ENCODE results near the gene YPEL2. TPM values are rescaled to one million over a fixed set of nuclear protein-coding genes. Genes with fewer than 3 reads are reported as not detected.

The YPEL2 gene
- total RNA-seq, 1 donor from 2014 or later: 52.1 TPM

DNA sequence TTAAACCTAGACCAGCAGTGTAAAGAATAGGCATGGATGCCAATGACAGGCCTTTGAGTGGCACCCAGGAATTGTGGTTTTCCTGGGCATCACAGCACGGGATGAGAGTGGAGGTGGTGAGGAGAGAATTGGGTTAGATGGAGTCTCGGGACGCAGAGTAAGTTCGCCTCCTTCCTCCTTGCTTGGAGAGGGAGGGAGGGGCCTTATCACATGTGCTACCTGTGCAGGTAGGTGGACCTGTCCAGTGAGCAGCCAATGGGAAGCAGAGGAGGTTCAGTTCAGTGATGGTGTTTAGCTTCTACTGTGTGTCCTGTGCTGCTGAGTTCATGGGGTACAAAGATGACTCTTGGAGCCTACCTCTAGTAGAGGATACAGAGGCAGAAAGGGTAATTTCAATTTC lies 14.9 kb downstream of the YPEL2 start:
- Mint-ChIP-seq H3K4me3 (ENCODE audit: unreplicated experiment) (no peak overlapping the region), H3K4me1 (ENCODE audit: low read depth) (peaks cover 91% of the 10 kb centered on the region), H3K9me3 (ENCODE audit: low read depth) (no peaks in the 10 kb centered on the region), H3K27me3 (ENCODE audit: low read depth) (no peaks in the 10 kb centered on the region), H3K27ac (ENCODE audit: unreplicated experiment) (peak overlapping the region; percentile 87), H3K36me3 (ENCODE audit: low read depth) (peaks cover 5% of the 10 kb centered on the region)
- DNase-seq (ENCODE audit: low spot score): no peak
- TF ChIP-seq, protein P1, sequence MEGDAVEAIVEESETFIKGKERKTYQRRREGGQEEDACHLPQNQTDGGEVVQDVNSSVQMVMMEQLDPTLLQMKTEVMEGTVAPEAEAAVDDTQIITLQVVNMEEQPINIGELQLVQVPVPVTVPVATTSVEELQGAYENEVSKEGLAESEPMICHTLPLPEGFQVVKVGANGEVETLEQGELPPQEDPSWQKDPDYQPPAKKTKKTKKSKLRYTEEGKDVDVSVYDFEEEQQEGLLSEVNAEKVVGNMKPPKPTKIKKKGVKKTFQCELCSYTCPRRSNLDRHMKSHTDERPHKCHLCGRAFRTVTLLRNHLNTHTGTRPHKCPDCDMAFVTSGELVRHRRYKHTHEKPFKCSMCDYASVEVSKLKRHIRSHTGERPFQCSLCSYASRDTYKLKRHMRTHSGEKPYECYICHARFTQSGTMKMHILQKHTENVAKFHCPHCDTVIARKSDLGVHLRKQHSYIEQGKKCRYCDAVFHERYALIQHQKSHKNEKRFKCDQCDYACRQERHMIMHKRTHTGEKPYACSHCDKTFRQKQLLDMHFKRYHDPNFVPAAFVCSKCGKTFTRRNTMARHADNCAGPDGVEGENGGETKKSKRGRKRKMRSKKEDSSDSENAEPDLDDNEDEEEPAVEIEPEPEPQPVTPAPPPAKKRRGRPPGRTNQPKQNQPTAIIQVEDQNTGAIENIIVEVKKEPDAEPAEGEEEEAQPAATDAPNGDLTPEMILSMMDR (IDR thresholded peaks at IDR 0.05): no peak

DNA sequence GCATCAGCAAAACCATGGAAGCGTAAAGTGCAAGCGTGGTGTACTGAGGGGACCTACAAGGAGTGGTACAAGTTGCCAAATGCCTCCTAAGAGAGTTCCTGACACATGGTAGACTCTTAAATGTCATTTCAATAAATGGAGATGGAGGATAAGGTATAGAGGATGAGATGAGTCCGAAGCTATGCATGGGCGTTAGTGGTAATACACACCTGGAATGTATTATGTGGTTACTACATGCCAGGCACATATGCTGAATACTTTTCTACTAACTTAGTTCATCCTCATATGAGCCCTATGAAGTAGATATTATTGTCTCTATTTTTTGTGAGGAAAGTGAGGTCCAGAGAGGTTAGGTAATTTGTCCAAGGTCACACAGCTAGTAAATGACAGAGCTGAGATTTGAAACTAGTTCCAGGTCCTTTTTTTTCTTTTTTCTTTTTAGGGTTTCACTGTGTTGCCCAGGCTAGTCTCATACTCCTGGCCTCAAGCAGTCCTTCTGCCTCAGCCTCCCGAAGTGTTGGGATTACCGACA lies 15.5 kb downstream of the YPEL2 start:
- Mint-ChIP-seq H3K9me3 (ENCODE audit: low read depth) (no peaks in the 10 kb centered on the region), H3K4me3 (ENCODE audit: unreplicated experiment) (no peak overlapping the region), H3K27me3 (ENCODE audit: low read depth) (no peaks in the 10 kb centered on the region), H3K36me3 (ENCODE audit: low read depth) (peaks cover 5% of the 10 kb centered on the region), H3K27ac (ENCODE audit: unreplicated experiment) (peak overlapping the region; percentile 92), H3K4me1 (ENCODE audit: low read depth) (peaks cover 93% of the 10 kb centered on the region)
- TF ChIP-seq, protein P1 (IDR thresholded peaks at IDR 0.05): no peak
- no peak for DNase-seq (ENCODE audit: low spot score)

DNA sequence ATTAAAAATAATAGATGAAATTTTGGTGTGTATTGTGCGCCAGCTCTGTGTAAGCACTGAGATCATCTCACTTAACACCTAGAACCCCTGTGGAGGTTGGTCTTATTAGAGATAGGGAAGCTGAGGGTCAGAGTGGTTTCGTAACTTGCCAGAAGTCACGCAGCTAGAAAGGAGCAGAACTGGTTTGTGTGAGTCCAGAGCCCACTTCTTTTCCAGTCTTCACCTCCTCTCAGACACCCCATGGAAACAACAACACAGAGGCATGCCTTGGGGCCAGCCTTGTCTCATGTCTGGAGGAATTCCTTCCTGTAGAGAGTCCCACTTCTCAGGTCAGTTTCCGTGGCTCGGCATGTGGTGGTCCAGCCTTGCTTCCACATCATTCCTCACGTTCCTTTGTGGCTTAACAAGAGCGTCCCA lies 16.5 kb downstream of the YPEL2 start:
- DNase-seq (ENCODE audit: low spot score): peak; percentile 94
- H3K36me3 Mint-ChIP-seq (ENCODE audit: low read depth): peaks cover 5% of the 10 kb centered on the region
- peaks cover 93% of the 10 kb centered on the region for H3K4me1 Mint-ChIP-seq (ENCODE audit: low read depth)
- no peaks in the 10 kb centered on the region for H3K27me3 Mint-ChIP-seq (ENCODE audit: low read depth)
- H3K4me3 Mint-ChIP-seq (ENCODE audit: unreplicated experiment): peak overlapping the region; percentile 33
- no peaks in the 10 kb centered on the region for H3K9me3 Mint-ChIP-seq (ENCODE audit: low read depth)
- H3K27ac Mint-ChIP-seq (ENCODE audit: unreplicated experiment): peak overlapping the region; percentile 92
- TF ChIP-seq, protein P1 (IDR thresholded peaks at IDR 0.05): peak; percentile 30

DNA sequence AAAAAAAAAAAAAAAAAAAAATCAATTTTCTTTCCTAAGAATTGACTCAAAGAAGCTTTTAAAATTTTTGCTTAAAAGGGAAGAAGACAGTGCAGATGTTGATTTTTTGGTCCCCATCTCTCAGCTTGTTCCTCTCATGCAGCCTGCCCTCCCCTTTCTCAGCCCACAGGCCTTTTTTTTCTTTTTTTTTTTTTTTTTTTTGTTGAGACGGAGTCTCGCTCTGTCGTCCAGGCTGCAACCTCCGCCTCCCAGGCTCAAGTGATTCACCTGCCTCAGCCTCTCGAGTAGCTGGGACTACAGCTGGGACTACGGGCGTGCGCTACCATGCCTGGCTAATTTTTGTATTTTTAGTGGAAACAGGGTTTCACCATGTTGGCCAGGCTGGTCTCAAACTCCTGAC lies 17.7 kb downstream of the YPEL2 start:
- no peak for DNase-seq (ENCODE audit: low spot score)
- Mint-ChIP-seq H3K27ac (ENCODE audit: unreplicated experiment) (peak overlapping the region; percentile 95), H3K4me3 (ENCODE audit: unreplicated experiment) (no peak overlapping the region), H3K27me3 (ENCODE audit: low read depth) (no peaks in the 10 kb centered on the region), H3K4me1 (ENCODE audit: low read depth) (peaks cover 93% of the 10 kb centered on the region), H3K9me3 (ENCODE audit: low read depth) (no peaks in the 10 kb centered on the region), H3K36me3 (ENCODE audit: low read depth) (peaks cover 13% of the 10 kb centered on the region)
- TF ChIP-seq, protein P1 (IDR thresholded peaks at IDR 0.05): no peak

DNA sequence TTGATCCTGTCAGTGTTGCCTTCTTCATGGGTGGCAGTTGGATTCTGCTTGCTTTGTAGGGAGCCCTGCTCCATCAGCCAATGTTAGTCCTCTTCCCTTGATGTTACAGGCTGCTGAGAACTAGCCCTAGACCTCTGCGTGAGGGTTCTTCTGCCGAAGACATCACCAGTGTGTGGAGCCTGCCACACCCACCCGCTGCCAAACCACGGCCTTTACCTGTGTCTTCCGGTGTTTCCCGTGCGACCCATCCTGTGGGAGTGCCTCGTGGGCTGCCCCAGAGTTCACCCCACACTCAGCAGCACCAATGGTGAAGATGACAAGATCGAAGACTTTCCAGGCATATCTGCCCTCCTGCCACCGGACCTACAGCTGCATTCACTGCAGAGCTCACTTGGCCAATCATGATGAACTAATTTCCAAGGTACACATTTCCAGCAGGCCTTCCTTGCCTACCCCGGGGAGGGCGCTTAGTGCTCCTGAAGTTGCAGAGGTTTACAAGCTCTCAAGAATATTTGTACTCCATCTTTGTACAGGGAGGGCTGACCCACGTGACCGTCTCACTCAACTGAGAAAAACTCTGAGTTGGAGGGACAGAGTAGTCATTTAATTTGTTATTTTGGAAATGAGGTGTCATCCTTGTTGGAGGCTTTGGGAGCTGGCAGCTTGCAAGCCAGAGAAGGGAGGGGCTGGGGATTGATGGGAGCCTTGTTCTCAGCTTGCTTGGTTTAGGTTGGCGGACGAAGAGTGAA lies 21.8 kb downstream of the YPEL2 start:
- Mint-ChIP-seq H3K27ac (ENCODE audit: unreplicated experiment) (peak overlapping the region; percentile 19), H3K27me3 (ENCODE audit: low read depth) (no peaks in the 10 kb centered on the region), H3K4me1 (ENCODE audit: low read depth) (peaks cover 99% of the 10 kb centered on the region), H3K4me3 (ENCODE audit: unreplicated experiment) (no peak overlapping the region), H3K9me3 (ENCODE audit: low read depth) (no peaks in the 10 kb centered on the region), H3K36me3 (ENCODE audit: low read depth) (peaks cover 29% of the 10 kb centered on the region)
- DNase-seq (ENCODE audit: low spot score): no peak
- TF ChIP-seq, protein P1 (IDR thresholded peaks at IDR 0.05): no peak
